GM12878 (cell line): ENCODE data around the gene PACSIN3. TPM values are rescaled to one million over a fixed set of nuclear protein-coding genes. Genes with fewer than 3 reads are reported as not detected.
A peak's percentile ranks its signal among the peaks of the same experiment; 100 is the strongest.

Source experiments
- ATAC-seq: fragments of 200-7000 bp; cut with Tn5 transposase; 3 replicates; pipeline ENCODE4 v1.9.1; 2020; ENCODE audit warnings: mild to moderate bottlenecking, moderate library complexity
- BruUV-seq: library from RNA; stranded (reverse); fragments of 400-500 nt; replicated peaks from 2 replicates; lab custom pipeline; 2021; lab: Mats Ljungman, UMichigan
- CTCF ChIA-PET: fragments of 300-600 bp; sonication (Branson Sonifier 250); formaldehyde crosslinking; extraction: SDS; loops from one replicate; lab custom pipeline; 2021; ENCODE audit warnings: inconsistent platforms; lab: Yijun Ruan, JAX
- POLR2A ChIA-PET: fragments of 350-600 bp; formaldehyde crosslinking; extraction: SDS; loops from one replicate; lab custom pipeline; 2021; ENCODE audit warnings: inconsistent platforms; lab: Charles Lee
- RAD21 ChIA-PET: fragments of 300-600 bp; sonication (Branson Sonifier 250); formaldehyde crosslinking; loops from one replicate; lab custom pipeline; 2023; ENCODE audit warnings: antibody characterized with exemption; ENCODE audit not compliant: unreplicated experiment; lab: Charles Lee
- SMC1A ChIA-PET: fragments of 300-600 bp; sonication (Branson Sonifier 250); formaldehyde crosslinking; loops from one replicate; lab custom pipeline; 2023; ENCODE audit not compliant: unreplicated experiment, uncharacterized antibody; lab: Charles Lee
- DNase-seq: peaks from one replicate; pipeline ENCODE4 v3.0.0-alpha.2; 2011; ENCODE audit warnings: low read depth, low spot score
- FAIRE-seq: peaks from 3 replicates; lab custom pipeline; 2011; peaks lifted over from hg19 to GRCh38; lab: Jason Lieb, UNC
- H2AFZ ChIP-seq: 2 replicates; pipeline ENCODE4 v1.6.0; 2011; ENCODE audit warnings: low read depth, low read length, control low read depth; ENCODE audit not compliant: control insufficient read depth
- H3K27ac ChIP-seq: 2 replicates; pipeline ENCODE4 v1.5.1; 2011; ENCODE audit warnings: control low read depth; ENCODE audit not compliant: control insufficient read depth, insufficient read depth
- H3K27me3 ChIP-seq, 2 experiments: replicated peaks in 1 of 2; 2 replicates each; pipeline versions ENCODE4 v1.6.0 to v1.6.1; 2011; ENCODE audit warnings: low read length in 1 of 2; ENCODE audit not compliant: control insufficient read depth in 2 of 2, insufficient read depth in 2 of 2
- H3K36me3 ChIP-seq, 2 experiments: 2 replicates each; pipeline ENCODE4 v1.5.1; 2011; ENCODE audit warnings: low read length in 1 of 2; ENCODE audit not compliant: control insufficient read depth in 2 of 2, insufficient read depth in 2 of 2
- H3K4me1 ChIP-seq: 2 replicates; pipeline ENCODE4 v1.6.1; 2011; ENCODE audit warnings: mild to moderate bottlenecking, low read length, moderate library complexity, mixed read lengths; ENCODE audit not compliant: control insufficient read depth, insufficient read depth
- H3K4me2 ChIP-seq: 2 replicates; pipeline ENCODE4 v1.6.0; 2011; ENCODE audit warnings: control low read depth; ENCODE audit not compliant: control insufficient read depth, insufficient read depth
- H3K4me3 ChIP-seq: fragments of 200-600 bp; sonication (generic); 2 replicates; pipeline ENCODE4 v1.5.1; 2016
- H3K79me2 ChIP-seq: 2 replicates; pipeline ENCODE4 v1.6.0; 2011; ENCODE audit warnings: low read length; ENCODE audit not compliant: control insufficient read depth, insufficient read depth
- H3K9ac ChIP-seq: 2 replicates; pipeline ENCODE4 v1.8.0; 2011; ENCODE audit warnings: low read length, control low read depth, mixed read lengths; ENCODE audit not compliant: control insufficient read depth, insufficient read depth
- H3K9me3 ChIP-seq: replicated peaks from 3 replicates; pipeline ENCODE4 v1.5.1; 2011; ENCODE audit warnings: mild to moderate bottlenecking, low read length; ENCODE audit not compliant: control insufficient read depth, insufficient read depth
- H4K20me1 ChIP-seq: 2 replicates; pipeline ENCODE4 v1.6.0; 2011; ENCODE audit not compliant: control insufficient read depth, insufficient read depth
- ATF7 ChIP-seq: fragments of 450-650 bp; IDR thresholded peaks from 2 replicates; pipeline ENCODE4 v1.6.1; 2016; ENCODE audit warnings: low read depth, mild to moderate bottlenecking
- BCL11A ChIP-seq: IDR thresholded peaks from 2 replicates; pipeline ENCODE4 v1.6.1; 2011; ENCODE audit warnings: low read depth, low read length
- BCLAF1 ChIP-seq: fragments of 450-650 bp; IDR thresholded peaks from 2 replicates; pipeline ENCODE4 v1.6.1; 2017; ENCODE audit warnings: antibody characterized with exemption, mild to moderate bottlenecking, moderate library complexity
- CREB1 ChIP-seq: IDR thresholded peaks from 2 replicates; pipeline ENCODE4 v1.6.1; 2012; ENCODE audit warnings: low read depth, mild to moderate bottlenecking, inconsistent platforms
- E2F4 ChIP-seq: IDR thresholded peaks from 2 replicates; pipeline ENCODE4 v1.6.1; 2012; ENCODE audit warnings: low read depth, low read length, improper control_type of control experiment
- IKZF1 ChIP-seq: fragments of 450-650 bp; conservative IDR thresholded peaks from 2 replicates; pipeline ENCODE4 v1.6.1; 2017; ENCODE audit warnings: antibody characterized with exemption, mild to moderate bottlenecking
- IRF5 ChIP-seq: fragments of 450-650 bp; IDR thresholded peaks from 2 replicates; pipeline ENCODE4 v1.6.1; 2017; ENCODE audit warnings: borderline replicate concordance
- MLLT1 ChIP-seq: fragments of 450-650 bp; IDR thresholded peaks from 2 replicates; pipeline ENCODE4 v1.6.1; 2016; ENCODE audit warnings: mild to moderate bottlenecking
- MTA3 ChIP-seq: IDR thresholded peaks from 2 replicates; pipeline ENCODE4 v1.6.1; 2012; ENCODE audit warnings: low read length, inconsistent platforms, borderline replicate concordance
- PKNOX1 ChIP-seq: fragments of 450-650 bp; IDR thresholded peaks from 2 replicates; pipeline ENCODE4 v1.6.1; 2016; ENCODE audit warnings: mild to moderate bottlenecking
- STAT3 ChIP-seq: IDR thresholded peaks from 2 replicates; pipeline ENCODE4 v1.6.1; 2011; ENCODE audit warnings: low read depth, low read length, improper control_type of control experiment
- ZBED1 ChIP-seq: IDR thresholded peaks from 2 replicates; pipeline ENCODE4 v1.6.1; 2016; ENCODE audit warnings: borderline replicate concordance
- ZSCAN29 ChIP-seq: fragments of 450-650 bp; IDR thresholded peaks from 2 replicates; pipeline ENCODE4 v1.6.1; 2017; ENCODE audit warnings: mild to moderate bottlenecking, moderate library complexity
- WGBS: methylation state at CpG from one replicate; pipeline ENCODE4 v1.1.6; 2016; ENCODE audit warnings: low lambda C conversion rate; ENCODE audit not compliant: insufficient replicate concordance, insufficient coverage; ENCODE audit errors: missing lambda C conversion rate; 5-methylcytosine and 5-hydroxymethylcytosine counted together
- in situ Hi-C: fragments of 300-500 bp; cut with MboI; formaldehyde crosslinking; loops from 9 replicates; pipeline ENCODE4 v1.14.3; 2018; ENCODE audit warnings: mixed read lengths
- intact Hi-C: fragments of 100-400 bp; cut with micrococcal nuclease; formaldehyde crosslinking; loops from one replicate; pipeline ENCODE4 v1.14.2; 2022; ENCODE audit not compliant: unreplicated experiment
- polyA plus RNA-seq, 11 experiments: library from polyadenylated mRNA; depleted of rRNA in 4 of 11; unstranded in 6 of 11; stranded (reverse) in 5 of 11; fragments of >200 nt; fragmentation: Nextera tagmentation in 4 of 11; fragmentation: Illumina TruSeq in 1 of 11; extraction: Ambion mirVana in 4 of 11; extraction: Trizol in 1 of 11; gene quantifications; 1 replicate in 1 of 11; 2 replicates in 10 of 11; pipeline versions ENCODE4 v1.2.1 to v1.2.3, GENCODE V29; 2011 to 2016; ENCODE audit warnings: inconsistent platforms in 2 of 11, missing spikeins in 2 of 11, low read depth in 1 of 11
- total RNA-seq, 4 experiments: library from RNA; depleted of rRNA in 3 of 4; stranded (reverse); fragments of >200 nt in 3 of 4; fragmentation: Illumina TruSeq in 1 of 4; extraction: Trizol in 1 of 4; gene quantifications; 2 replicates each; pipeline versions ENCODE4 v1.2.1 to v1.2.3, GENCODE V29; 2013 to 2021

The PACSIN3 gene
- total and polyA plus RNA-seq, 10 of the 15 experiments (the other 5 are each of a cell fraction or from before 2014, with no cell fraction given), result 0.05 to 0.82 (median 0.22) TPM; not detected in 1

- FAIRE-seq (peak; percentile 56), DNase-seq (no peak), ATAC-seq (no peak)
- Histone ChIP-seq H3K27ac (no peak overlapping the region), H3K79me2 (no peaks in the 10 kb centered on the region), H3K4me1 (no peaks in the 10 kb centered on the region), H3K27me3 (no peaks in the 10 kb centered on the region), H3K4me2 (no peak overlapping the region), H4K20me1 (no peaks in the 10 kb centered on the region), H3K9ac (no peak overlapping the region), H3K36me3 (peaks cover 0 to 3% of the 10 kb centered on the region in 2 experiments; a peak in 1 of 4 replicates), H2AFZ (no peak overlapping the region), H3K9me3 (no peaks in the 10 kb centered on the region), H3K4me3 (no peak overlapping the region)
- in situ Hi-C loops, result no loop called here
- RAD21 ChIA-PET, result no interaction called here
- SMC1A ChIA-PET, result interaction anchor here (0.7 kb wide), 1 partner anchor 14 kb away, joined by 3 read pairs; no protein-coding TSS in a partner anchor
- CTCF ChIA-PET, result interaction anchor here (0.9 kb wide), 1 partner anchor 16 kb away, joined by 3 read pairs; no protein-coding TSS in a partner anchor
- 95% methylated on average over 2 of the region's 2 CpGs for WGBS
- TF ChIP-seq ATF7 (no peak), IRF5 (no peak), STAT3 (no peak), MLLT1 (no peak), PKNOX1 (no peak), E2F4 (no peak), ZSCAN29 (no peak), CREB1 (no peak), IKZF1 (no peak), ZBED1 (no peak), MTA3 (no peak), BCLAF1 (no peak), BCL11A (no peak)
- POLR2A ChIA-PET, result no interaction called here
- intact Hi-C loops, result no loop called here
- BruUV-seq, result no TSS peak
Observed at GRCh38 chr11:47137476-47137875, 48.8 kb downstream of the PACSIN3 start.
